Mucosa of gallbladder (tissue), 1 donor: ENCODE results near the gene PBX4. TPM values are rescaled to one million over a fixed set of nuclear protein-coding genes. Genes with fewer than 3 reads are reported as not detected.
A peak's percentile ranks its signal among the peaks of the same experiment; 100 is the strongest.

ENCODE experiments used
- DNase-seq: peaks from one replicate; pipeline ENCODE4 v3.0.0-alpha.2; 2020; ENCODE audit warnings: low spot score
- total RNA-seq: library from RNA; stranded (reverse); gene quantifications from one replicate; pipeline ENCODE4 v1.2.1, GENCODE V29; 2021
- donor health status: DM: no; HTN: no; CAD: no.

PBX4 gene
- total RNA-seq, 1 donor from 2014 or later: 9.9 TPM

- DNase-seq: peak; percentile 28
Measured at GRCh38 chr19:19540715-19541515, 77.6 kb downstream of the PBX4 start.

DNA sequence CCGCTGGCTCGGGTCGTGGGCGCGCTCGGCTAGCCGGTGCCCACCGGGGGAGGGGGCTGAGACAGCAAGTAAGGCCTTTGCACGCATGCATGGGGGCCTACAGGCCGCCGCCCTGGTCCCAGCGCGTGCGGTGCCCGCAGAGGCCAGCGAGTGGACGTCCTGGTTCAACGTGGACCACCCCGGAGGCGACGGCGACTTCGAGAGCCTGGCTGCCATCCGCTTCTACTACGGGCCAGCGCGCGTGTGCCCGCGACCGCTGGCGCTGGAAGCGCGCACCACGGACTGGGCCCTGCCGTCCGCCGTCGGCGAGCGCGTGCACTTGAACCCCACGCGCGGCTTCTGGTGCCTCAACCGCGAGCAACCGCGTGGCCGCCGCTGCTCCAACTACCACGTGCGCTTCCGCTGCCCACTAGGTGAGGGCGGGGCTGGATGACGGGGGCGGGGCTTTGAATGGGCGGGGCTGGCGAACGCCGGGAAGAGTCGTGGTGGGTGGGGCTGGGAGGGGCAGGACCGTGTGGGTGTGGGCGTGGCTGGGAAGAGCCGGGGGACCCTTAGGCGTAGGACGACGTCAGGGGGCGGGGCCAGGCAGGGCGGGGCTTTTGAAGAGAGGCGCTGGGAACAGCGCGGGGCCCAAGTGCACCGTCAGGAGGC lies 78.3 kb downstream of the PBX4 start:
- peak; percentile 79 for DNase-seq

DNA sequence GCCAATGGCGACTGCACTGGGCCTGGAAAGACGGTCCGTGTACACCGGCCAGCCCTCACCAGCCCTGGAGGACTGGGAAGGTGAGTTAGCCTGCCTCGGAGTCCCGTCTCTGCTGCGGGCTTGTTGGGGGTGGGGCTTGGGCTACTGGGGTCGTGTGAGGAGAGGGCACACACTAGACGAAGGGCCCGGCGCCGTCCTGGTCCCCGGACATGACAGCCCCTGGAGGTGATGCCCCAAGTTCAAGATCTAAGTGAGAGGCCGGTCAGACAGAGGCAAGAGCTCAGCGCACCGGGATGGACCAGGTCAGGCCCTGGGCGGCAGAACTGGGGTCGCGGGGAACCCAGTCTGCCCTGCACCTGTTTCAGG lies 78.8 kb downstream of the PBX4 start:
- no peak for DNase-seq

GRCh38 chr19:19538785-19539166 lies 79.7 kb downstream of the PBX4 start:
- DNase-seq: no peak

- DNase-seq: no peak
Measured at GRCh38 chr19:19538061-19538784, 80.3 kb downstream of the PBX4 start, which contains the start of gene CILP2. CILP2 (plus strand) TSS chr19:19538265; CDS start chr19:19538350, 85 bp downstream.

DNA sequence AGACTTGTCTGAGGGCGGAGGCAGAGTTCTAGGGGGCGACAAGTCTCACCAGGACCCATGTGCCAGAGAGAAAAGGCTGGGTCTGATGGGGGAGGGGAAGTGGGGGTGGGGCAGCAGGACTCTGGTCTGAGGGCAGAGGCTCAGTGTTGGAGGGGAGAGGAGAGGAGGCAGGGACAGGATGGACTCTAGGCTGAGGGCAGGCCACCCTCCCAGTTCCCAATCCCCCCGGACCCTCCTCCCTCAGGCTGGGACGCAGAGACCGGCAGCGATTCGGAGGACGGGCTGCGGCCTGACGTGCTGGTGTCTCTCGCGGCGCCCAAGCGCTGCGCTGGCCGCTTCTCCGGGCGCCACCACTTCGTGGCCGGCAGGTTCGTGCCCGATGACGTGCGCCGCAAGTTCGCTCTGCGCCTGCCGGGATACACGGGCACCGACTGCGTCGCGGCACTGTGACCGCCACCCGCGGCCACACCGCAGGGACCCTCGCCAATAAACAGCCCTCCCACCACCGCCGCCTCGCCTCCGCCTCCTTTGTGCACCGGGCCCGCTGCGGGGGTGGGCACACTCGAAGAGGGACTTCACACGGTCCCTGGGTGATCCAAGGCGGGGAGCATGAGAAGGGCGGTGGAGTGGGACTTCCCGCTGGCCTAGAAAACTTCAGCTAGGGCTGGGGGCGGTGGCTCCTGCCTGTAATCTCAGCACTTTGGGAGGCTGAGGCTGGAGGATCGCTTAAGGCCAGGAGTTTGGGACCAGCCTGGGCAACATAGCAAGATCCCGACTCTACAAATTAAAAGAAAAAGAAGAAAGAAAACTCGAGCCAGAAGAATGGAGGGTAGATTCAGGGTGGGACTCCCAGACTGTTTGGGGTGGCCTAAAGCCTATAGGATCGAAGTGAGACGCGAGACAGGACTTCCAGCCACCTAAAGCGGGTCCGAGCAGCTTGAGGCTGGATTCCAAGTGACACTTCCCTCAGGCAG lies 81.1 kb downstream of the PBX4 start:
- no peak for DNase-seq

GRCh38 chr19:19535311-19536191 lies 82.9 kb downstream of the PBX4 start:
- DNase-seq: no peak

GRCh38 chr19:19534556-19535265 lies 83.8 kb downstream of the PBX4 start:
- no peak for DNase-seq

DNA sequence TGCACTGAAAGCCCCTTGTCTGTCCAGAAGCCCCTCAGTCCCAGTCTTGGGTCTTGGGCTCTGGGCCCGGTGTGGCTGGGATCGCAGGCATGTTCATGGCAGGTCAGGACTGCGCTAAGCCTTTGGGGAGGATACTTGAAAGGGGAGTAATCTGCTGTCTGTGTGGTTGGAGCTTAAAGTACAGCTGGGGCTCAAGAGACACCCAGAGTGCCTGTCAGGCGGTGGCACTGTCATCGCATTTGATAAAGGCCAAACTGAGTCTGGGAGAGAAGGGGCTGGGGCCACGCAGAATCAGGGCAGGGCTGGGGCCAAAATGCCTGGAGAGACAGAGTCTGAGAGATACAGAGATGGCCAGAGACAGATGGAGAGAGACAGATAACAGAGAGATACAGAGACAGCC lies 84.6 kb downstream of the PBX4 start:
- no peak for DNase-seq

GRCh38 chr19:19532806-19533701 lies 85.4 kb downstream of the PBX4 start:
- no peak for DNase-seq

DNA sequence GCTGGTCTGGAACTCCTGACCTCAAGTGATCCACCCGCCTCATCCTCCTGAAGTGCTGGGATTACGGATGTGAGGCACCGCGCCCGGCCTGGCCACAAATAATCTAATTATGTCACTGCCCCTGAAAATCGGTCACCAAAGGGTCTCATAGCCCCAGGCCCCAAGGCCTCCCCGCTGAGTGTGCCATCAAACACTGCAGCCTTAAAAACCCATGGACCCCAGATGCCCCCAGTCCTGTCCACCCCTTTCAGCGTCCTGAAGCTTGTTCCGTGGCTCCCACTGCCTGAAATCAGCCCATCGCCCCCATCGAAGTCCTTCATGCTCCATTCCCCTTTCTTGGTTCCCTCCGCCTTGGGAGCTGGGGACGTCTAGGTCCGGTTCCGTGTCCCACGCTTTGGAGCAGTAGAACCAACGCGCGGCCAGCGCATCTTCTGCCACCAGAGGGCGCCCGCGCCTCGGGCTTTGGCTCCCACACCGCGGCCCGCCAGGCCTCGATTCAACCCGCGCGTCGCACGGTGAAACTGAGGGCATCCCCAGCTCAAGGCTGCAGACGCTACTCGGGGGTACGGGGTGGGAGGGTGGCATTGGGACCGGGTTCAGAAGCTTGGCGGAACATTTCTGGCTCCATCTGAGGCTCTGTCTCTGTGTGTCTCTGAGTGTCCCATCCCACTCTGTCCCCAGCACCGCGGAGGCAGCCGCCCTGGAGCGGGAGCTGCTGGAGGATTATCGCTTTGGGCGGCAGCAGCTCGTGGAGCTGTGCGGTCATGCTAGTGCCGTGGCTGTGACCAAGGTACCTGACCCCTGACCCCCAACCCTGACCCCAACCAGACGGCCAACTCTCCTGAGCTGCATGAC lies 86.3 kb downstream of the PBX4 start:
- peak; percentile 87 for DNase-seq

GRCh38 chr19:19530889-19531288 lies 87.6 kb downstream of the PBX4 start:
- no peak for DNase-seq

DNA sequence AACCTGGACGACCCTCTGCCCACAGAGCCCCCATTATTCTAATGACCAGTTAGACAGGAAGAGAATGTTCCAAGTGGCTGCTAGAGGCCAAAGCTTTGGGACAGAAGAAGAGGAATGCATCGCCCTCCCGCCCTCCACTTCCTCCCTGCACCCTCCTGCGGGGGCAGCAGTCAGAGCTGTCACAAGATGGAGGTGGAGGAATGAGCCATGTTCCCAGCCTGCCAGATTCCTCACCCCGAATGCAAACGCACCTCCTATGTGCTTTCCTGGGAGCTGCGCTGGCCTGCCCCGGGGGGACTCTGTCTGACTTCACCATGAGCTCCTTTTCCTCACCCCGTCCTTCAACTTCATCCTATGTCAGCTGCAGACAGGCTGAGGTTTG lies 88.1 kb downstream of the PBX4 start:
- no peak for DNase-seq

DNA sequence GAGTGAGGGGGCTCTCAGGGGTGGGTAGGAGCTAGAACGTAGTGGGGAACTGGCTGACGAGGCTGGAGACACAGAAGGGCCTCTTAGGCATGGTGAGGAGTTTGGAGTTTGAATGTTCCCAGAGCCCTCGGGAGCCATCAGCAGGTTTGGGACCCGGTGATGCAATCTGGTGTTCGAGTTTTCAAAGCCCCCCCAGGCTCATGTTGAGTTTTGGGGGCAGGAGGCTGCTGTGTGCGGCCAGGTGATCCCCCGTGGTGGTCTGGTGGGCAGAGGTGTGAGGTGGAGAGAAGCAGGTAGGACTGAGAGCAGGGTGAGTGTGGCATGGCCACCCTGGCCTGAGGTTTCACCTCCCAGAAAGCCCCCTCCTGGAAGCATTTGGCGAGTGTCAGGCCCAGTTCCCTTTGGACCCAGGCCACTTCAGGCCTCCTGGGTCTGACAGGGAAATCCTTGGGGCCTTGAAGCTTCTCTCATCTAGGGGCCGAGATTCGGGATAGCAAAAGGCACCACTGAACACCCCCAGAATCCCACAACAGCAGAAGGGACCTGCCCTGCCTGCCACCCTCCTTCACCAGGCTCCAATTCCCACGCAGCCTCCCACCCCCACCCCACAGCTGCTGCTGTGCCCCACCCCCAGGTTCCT lies 88.6 kb downstream of the PBX4 start:
- no peak for DNase-seq

DNA sequence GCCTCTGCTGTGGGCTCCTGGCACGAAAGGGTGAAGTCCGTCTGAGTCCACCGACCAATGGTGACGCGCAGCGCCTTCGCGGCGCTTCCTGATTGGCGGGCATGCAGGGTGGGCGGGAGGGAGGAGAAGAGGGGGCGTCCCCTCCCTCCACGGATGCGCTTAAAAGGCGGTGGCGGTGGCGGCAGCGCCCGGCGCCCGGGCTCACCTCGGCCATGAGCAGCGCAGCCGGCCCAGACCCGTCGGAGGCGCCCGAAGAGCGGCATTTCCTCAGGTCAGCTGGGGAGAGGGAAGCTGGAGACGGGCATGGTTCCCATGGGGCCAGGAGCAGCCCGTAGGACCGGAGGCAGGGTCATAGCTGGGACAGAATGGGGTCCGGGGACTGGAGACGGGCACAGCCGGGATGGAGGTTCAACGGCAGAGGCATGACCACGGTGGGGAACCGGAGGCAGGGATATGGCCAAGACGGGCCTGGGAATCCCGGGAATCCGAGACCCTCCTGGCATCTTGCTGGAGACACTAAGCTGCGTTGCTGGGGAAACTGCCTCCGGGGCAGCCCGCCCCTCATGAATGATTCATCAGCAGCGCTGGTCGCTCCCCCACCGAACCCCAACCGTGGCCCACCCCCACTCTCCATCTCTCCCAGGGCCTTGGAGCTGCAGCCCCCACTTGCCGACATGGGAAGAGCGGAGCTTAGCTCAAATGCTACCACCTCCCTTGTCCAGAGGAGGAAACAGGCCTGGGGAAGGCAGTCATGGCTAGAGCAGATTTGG lies 89.6 kb downstream of the PBX4 start, which contains the start of gene YJEFN3:
Gene YJEFN3 (plus strand): TSS at position 191 of the 770 bp plus-strand sequence. CDS start 22 bp downstream, at position 213.
- DNase-seq: peak; percentile 36
